ENCODE data around the gene CLCN4.

GRCh38 chrX:10242026-10242425 is 85.3 kb downstream of the CLCN4 start:
- TF ChIP-seq CTCF (IDR thresholded peaks at IDR 0.05) (no peak), POLR2AphosphoS5 (IDR thresholded peaks at IDR 0.05) (no peak), POLR2A (IDR thresholded peaks at IDR 0.05) (no peak)

Data from suprapubic skin (tissue), 4 donors.